Stimulated activated CD8-positive, alpha-beta memory T cell treated with anti-CD3 and anti-CD28 coated beads, Interleukin-4, amount 100 ng/mL, for 24 hours (primary cell): ENCODE measurements around the gene DENND1A.
"Not testable (repeated sequence)": the region's sequence is repeated elsewhere in the genome, so short reads cannot be mapped to it uniquely, and the experiment has no call there.

ENCODE experiments used
- DNase-seq: peaks from one replicate; pipeline ENCODE4 v3.0.0-alpha.2; 2020; ENCODE audit warnings: low read depth

DENND1A gene

GRCh38 chr9:123815856-123816255, 114.1 kb downstream of the DENND1A start:
- not testable (repeated sequence) for DNase-seq

DNA sequence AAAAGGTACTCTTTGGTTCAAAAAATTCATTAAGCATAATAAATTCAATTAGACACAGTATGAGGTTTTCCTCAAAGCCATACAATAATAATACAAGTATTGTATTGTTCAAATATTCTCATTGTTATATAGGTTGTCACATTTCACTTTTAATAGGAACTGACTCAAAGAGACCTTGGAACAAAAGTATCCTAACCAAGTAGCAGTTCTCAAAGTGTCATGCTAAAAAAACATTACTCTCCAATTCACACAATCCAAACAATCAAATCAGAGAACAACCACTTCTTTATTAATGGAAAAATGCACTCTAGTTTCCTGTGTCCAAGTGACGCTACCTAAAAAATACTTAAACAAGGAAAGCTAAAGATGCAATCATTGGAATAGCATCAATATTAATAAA, 115.4 kb downstream of the DENND1A start:
- no peak for DNase-seq

GRCh38 chr9:123812984-123813383, 116.9 kb downstream of the DENND1A start:
- no peak for DNase-seq

- DNase-seq: no peak
These were observed 122.7 kb downstream of the DENND1A start for GRCh38 chr9:123807251-123807650.

- DNase-seq: no peak
These were observed 123.1 kb downstream of the DENND1A start for GRCh38 chr9:123806829-123807228.

DNA sequence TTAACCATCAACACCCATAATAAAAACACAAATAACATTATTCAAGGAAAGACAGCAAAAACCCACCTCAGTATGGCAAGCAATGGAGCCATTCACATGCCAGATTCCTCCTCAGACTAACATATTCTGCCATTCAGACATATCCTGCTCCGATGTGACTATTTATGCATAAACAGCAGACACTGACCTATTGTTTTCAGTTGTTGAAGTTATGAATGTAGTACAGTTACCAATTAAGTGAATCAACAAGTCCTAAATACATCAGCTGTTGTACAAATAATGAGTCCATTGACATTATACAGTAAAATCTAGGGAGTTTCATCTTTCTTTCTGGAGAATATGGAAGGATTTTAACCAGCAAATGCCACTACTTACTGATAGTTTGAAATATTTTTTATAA, 131.7 kb downstream of the DENND1A start:
- DNase-seq: no peak

- no peak for DNase-seq
These were observed 133.1 kb downstream of the DENND1A start for GRCh38 chr9:123796618-123797484.

GRCh38 chr9:123796094-123796493, 133.8 kb downstream of the DENND1A start:
- no peak for DNase-seq

DNA sequence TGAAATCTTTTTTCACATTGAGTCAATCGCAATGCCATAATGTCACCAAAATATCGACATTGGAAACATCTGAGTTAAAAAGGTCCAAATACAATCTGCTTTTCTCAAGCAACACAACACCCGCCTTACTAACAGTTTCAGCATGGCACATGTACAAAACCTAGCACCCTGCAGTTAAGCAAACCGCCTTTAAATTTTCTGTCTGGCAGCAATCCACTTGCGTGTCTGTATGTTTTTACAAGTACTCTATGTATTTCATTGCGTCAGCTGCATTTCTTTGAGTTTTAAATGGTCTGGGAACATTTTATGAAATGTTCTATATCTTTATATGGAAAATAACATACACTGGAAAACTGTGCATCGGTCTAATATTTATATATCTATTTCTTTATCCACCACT, 134.6 kb downstream of the DENND1A start:
- DNase-seq: no peak

DNA sequence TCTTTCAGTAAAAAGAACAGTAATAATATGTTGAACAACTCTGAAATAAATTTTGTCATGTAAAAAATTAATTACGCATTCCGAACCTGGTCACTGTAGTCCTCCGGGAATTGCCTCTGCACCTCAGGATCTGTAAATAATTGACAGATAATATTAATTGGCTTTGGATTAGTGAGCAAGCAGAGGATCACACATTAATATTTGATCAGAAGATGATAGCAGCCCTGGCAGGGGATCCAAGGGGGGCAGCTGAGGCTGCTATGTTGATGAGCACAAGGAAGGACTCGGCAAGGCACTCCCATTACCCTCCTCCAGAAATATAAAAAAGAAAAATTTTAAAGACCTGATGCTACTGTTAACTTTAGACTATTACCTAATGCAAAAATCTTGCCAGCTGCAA, 137.4 kb downstream of the DENND1A start:
- DNase-seq: no peak

- DNase-seq: no peak
These were observed 140.2 kb downstream of the DENND1A start for GRCh38 chr9:123789554-123790292.

GRCh38 chr9:123787416-123787815, 142.5 kb downstream of the DENND1A start:
- DNase-seq: no peak

GRCh38 chr9:123784518-123784917, 145.4 kb downstream of the DENND1A start:
- no peak for DNase-seq

GRCh38 chr9:123778232-123778902, 151.6 kb downstream of the DENND1A start:
- DNase-seq: no peak

GRCh38 chr9:123776708-123777537, 153.0 kb downstream of the DENND1A start:
- DNase-seq: no peak

- DNase-seq: no peak
These were observed 154.3 kb downstream of the DENND1A start for GRCh38 chr9:123775289-123776284.

GRCh38 chr9:123773783-123774182, 156.1 kb downstream of the DENND1A start:
- no peak for DNase-seq

- DNase-seq: no peak
These were observed 157.0 kb downstream of the DENND1A start for GRCh38 chr9:123772967-123773366.

GRCh38 chr9:123772374-123772773, 157.6 kb downstream of the DENND1A start:
- DNase-seq: no peak

- no peak for DNase-seq
These were observed 158.2 kb downstream of the DENND1A start for GRCh38 chr9:123771690-123772089.

- DNase-seq: no peak
These were observed 160.2 kb downstream of the DENND1A start for GRCh38 chr9:123769719-123770118.
